Activated T-cell treated with anti-CD3 and anti-CD28 coated beads for 4 hours (primary cell): Measurements from ENCODE around the gene PRDX2.
"Not testable (repeated sequence)": the region's sequence is repeated elsewhere in the genome, so short reads cannot be mapped to it uniquely, and the experiment has no call there.

Source experiments
- DNase-seq: peaks from one replicate; pipeline ENCODE4 v3.0.0-alpha.2; 2020

PRDX2 gene

DNA sequence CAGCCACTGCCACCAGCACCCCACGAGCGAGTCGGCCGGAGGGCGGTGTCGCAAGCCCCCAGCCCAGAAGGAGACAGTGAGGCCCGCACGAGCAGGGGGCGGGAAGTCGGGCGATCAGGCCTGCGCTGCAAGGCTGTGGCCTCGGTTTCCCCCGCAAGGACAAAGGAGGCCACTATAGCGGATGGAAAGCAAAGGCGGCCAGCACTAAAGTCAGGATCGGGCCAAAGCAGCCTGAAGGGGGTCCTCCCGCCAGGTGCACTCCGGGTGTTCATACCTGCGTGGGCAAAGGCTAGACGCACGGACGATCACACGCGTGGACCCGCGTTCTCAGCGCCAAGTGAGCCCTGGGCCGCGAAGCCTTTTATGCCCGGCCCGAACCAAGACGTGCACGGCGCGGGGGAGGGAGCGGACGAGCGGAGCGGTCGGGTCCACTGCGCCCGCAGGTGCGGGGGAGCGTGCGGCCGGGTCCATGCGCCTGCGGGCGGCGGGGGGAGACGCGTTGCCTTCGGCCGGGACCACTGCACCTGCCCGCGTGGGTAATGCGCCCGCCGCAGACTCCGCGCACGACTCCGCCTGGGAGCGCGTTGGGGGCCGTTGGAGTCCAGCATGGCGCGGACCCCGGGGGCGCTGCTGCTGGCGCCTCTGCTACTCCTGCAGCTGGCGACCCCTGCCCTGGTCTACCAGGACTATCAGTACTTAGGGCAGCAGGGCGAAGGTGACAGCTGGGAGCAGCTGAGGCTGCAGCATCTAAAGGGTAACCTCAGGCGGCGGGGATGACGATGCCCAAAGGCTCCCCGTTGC, at the start of gene PRDX2, which contains the start of gene THSD8:
Gene PRDX2 (minus strand): TSS at position 335 of the 801 bp plus-strand sequence. CDS start 539 bp downstream, outside the sequence.
Gene THSD8 (plus strand): TSS at position 604 of the 801 bp plus-strand sequence. CDS start 3 bp downstream, at position 607.
- peak; percentile 45 for DNase-seq

DNA sequence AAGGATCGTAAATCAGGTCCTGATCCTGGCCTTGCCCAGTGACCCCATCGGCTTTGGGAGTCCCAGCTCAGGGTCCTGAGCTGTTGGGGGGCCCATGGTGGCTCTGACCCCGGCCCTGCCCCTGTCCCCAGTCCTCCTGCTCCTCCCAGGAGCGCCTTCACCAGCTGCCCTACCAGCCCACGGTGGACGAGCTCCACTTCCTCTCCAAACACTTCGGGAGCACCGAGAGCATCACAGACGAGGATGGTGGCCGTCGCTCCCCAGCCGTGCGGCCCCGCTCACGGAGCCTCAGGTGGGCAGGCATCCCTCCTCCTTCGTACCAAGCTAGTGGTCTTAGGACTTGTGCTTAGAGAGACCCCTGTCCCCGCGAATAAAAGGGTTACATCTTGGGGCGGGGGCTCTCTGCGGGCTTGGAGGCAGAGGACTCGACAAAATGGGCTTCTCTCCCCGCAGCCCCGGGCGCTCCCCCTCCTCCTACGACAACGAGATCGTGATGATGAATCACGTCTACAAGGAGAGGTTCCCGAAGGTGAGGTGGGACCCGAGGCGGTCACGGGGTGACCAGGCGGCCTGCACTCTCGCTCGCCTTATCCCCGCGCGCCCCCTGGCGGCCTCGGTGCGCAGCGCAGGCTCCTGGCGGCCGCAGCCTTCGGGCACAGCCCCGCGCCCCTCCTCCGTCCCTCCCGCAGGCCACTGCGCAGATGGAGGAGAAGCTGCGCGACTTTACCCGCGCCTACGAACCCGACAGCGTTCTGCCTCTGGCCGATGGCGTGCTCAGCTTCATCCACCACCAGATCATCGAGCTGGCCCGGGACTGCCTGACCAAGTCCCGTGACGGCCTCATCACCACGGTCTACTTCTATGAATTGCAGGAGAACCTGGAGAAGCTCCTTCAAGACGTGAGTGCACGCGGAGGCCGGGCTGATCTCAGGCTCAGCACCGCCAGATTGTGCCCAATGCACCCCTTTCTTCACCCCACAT, 45.8 kb upstream of the PRDX2 start:
- peak; percentile 83 for DNase-seq

DNA sequence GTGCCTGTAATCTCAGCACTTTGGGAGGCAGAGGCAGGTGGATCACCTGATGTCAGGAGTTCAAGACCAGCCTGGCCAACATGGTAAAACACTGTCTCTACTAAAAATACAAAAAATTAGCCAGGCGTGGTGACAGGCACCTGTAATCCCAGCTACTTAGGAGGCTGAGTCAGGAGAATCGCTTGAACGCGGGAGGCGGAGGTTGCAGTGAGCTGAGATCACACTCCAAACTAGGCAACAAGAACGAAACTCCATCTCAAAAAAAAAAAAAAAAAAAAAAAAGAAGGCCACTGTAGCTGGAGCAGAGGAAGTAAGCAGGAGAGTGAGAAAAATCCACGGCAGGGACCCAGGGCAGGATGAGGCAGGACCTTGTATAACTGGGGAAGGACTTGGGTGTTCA, 45.0 kb upstream of the PRDX2 start:
- not testable (repeated sequence) for DNase-seq

DNA sequence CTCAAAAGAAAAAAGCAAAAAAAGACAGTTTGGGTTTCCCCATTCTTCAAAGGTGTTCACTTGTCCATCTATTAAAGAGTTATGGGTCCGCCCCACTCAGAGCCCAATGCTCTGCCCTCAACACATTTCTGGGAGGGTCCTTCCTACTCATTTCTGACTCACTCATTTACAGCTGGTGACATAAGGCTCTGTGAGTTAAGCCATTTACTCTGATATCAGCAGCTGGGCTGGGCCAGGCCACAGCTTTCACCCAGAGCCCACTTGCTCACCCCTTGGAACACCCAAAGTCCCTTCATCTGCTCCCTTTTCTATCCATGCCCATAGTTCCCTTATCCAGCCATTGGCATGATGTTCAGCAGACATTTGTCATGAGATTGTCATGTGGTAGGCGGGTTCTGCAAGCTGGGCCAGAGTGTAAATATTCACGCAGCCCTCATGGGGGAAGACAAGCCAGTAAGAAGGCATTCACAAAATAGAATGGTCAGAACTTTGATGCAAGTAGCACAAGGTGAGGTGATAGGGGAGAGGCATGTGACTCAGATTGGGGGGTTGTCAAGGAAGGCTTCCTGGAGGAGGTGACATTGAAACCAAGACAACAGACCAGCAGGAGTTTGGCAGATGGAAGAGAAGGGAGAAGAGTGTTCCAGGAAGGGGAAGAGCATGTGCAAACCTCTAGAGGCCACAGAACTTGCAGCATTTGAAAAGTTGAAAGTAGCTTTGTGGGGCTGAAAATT, 42.6 kb upstream of the PRDX2 start:
- no peak for DNase-seq

DNA sequence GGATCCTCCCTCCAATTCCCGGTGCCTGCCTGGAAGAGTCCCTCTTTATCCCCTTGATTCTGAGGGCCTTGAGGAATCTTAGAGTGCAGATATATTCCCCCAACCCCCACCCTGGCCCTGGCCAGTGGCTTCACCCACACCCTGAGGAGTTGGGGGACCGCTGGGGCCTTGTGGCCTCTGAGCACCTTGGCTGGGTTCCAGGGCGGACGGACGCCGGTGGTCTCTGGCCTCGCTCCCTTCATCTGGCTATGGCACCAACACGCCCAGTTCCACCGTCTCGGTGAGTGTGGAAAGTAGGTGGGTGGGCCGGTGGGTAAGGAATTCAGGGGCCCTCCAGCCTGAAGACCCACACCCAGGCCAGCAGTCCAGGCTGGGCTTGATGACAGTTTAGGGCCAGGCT, 41.7 kb upstream of the PRDX2 start:
- DNase-seq = no peak

DNA sequence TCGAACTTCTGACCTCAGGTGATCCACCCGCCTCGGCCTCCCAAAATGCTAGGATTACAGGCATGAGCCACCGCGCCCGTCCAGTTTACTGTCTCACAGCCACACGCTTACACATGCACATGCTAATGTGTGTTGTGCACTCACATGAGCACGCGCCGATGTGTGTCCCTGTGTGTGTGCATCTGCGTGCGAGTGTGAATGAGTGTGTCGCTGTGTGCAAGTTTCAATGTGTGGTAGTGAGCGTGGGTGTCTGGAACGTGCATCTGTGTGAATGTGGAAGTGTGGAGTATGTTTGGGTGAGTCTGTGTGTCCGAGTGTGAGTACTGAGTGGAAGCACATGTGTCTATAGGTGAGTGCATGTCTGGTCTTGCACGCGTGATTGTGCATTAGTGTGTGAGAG, 40.9 kb upstream of the PRDX2 start:
- DNase-seq = no peak

DNA sequence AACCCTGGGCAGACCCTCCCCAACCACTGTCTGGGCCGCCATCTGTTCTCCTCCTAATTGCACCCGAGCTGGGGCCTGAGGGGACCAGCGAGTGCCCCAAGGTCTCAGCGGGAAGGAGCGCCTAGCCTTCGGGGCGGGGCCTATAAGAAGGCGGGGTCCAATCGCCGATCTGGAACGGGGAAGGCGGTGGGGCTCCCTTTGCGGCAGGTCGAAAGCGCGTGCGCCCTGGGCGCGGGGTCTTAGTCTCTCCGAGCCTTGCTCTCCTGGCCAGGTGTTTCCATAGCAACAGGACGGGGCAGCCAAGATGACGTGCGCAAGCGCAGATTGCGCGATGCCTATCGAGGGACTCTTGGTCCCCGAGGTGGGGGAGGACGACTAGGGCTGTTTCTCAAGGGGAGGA, 39.5 kb upstream of the PRDX2 start:
- no peak for DNase-seq

DNA sequence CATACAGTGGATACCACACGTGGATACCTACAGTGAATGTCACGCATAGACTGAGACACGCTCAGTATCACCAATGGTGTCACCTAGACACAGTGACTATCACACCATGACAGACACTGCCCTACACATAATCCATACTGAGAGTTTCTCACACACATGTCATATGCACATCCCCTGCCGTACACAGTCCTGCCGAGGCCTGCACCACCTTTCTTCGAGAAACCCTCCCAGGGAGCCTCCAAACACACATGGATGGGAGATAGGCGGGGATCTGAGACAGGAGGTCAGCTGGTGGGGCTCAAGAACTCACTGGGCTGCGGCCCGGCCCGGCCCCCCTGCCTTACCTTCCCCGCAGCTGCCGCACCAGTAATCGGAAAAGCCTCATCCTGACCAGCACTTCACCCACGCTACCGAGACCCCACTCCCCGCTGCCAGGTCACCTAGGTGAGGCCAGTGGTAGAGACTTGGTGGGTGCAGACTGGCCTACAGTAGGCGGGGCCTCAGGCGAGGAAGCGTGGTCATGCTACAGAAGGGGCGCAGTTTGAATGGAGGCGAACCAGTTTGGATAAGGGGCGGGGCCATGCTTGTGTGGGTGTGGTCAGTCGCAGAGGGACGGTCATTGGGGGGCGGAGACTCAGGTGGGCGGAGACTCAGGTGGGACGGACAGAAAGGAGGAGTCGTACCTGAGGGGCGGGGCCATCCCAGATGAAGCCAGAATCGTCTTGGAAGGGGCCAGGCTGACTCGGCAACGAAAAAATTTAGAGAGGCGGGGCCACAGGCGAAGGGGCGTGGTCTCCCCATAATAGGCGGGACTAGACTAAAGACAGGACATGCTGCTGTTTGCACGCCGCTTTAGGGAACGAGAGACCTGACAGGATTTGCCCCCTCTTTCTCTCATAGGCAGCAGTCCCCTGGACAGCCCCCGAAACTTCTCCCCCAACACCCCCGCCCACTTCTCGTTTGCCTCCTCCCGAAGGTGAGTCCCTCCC, 38.8 kb upstream of the PRDX2 start:
- DNase-seq = no peak

DNA sequence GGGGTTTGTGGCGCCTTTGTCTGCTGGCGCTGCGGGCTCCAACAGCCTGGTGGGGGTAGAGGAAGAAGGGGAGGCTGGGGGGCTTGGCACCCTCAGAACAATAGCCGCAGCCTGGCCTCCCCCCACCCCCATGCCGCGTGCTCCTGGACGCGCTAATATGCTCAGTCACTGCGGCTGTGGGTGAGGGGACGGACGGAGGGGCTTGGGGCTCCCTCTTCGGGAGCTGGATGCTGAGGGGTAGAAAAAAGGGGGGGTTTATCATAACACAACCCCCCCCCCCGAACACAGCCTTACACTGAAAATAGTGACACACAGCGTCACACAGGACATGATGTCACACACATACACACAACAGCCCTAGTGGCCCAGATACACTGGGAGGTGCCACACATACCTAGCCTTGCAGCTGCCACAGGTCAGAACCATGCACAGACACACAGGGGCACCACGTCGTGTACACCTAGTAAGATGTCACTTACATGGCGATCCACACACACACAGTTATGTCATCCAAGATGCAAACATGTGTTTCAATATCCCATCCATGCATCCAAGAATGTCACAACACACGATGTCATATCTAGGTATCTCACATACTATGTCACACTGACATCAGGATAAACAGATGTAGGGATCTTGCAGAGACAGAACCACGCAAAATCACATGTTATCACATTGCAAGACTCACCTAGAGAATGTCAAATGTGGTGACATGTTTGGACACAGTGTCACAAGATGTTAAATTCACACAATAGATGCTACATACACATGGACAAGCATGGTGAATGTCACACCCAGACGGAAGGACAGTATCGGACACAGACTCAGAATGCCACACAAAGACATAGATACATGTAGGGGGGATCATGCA, 37.5 kb upstream of the PRDX2 start:
- DNase-seq = no peak

DNA sequence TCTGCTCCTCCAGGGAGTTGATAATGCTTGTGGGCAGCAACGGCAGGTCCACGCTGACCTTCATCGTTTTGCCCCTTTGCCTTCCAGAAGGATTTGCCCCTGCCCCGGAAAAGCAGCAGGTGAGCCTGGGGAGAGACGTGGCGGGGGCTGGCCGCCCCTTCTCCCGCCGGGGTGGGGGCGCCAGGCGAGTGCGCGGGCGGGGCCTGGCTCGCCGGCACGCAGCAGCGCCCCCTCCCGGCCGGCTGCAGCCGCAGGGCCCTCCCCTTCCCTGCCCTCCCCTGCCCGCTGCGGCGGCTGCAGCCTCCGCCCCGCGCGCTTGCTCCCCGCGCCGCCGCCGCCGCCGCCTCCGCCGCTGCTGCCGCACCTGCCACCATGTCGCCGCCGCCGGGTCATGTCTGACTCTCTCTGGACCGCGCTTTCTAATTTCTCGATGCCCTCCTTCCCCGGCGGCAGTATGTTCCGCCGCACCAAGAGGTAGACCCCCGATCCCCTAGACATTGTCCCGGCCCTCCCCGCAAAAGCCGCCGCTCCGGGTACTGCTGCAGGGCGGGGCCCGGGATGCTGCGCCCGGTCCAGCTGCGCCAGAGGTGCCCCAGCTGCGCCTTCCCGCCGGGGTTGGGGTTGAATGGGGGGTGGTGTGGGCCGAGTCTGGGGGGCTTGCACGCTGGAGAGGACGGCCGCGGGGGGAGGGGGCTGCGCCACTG, 36.7 kb upstream of the PRDX2 start, which contains the start of gene MAST1:
Gene MAST1 (plus strand): TSS at position 334 of the 704 bp plus-strand sequence. CDS start 58 bp downstream, at position 392.
- no peak for DNase-seq

DNA sequence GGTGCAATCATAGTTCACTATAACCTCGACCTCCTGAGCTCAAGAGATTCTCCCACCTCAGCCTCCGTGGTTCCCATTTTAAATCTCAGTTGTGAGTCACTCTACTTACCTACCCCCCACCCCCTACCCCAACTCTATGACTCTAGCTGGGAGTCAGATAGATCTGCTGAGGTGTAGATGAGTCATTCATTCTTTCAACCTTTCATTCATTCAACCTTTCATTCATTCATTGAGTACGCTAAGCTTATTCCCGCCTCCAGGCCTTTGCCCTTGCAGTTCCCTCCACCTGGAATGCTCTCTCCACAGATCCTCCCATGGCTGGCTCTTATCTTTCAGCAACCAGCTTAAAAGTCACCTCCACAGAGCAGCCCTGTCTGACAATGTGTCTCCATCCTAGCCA, 35.6 kb upstream of the PRDX2 start:
- no peak for DNase-seq

DNA sequence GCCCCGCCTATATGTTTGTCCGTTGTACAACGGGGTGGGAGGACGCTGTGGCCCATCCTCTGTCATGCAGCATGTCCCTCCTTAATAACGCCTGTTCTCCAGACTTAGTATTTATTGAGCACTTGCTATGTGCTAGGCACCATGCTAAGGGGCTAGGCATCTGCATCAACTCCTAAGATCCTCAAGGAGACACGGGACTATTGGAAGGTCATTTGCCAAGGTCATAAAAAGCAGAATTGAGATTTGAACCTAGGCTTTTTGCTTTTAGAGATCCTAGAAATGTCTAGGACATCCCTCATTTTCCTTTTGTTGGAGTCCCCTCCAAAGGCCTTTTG, 34.9 kb upstream of the PRDX2 start:
- DNase-seq = no peak

DNA sequence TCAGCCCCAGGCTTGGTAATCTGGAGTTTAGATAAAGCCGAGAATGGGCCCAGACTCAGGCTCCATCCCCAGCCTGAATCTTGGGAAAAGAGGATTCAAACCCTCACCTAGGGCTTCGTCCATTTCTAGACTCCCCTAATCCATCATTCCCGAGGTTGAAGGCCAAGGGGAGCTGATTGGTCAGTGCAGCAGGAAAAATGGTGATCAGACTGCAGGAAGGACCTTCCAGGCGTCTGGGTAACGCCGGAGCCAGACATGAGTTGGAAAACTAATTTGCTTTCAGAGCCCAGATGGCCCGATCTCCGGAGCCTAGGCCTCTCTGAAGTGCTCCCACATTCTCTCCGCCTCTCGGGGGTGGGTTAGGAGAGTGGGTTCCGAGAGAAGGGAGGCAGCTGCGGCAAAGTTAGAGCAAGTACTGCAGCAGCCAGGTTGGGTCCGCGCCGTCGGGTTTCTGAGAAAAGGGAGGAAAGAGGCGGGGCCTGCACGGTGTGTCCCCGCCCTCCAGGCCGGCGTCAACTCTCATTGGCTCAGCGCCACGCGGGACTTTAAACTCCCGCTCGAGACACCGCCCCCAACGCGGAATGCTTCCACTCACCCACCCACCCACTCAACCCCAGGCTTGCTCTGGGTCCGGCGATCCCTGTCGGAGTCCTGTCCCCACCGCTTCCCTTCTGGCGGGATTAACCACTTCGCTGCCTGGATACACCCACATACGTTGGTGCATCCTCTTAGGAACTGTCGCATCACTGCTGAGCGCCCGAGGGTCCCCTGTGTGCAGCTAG, 33.6 kb upstream of the PRDX2 start:
- no peak for DNase-seq

DNA sequence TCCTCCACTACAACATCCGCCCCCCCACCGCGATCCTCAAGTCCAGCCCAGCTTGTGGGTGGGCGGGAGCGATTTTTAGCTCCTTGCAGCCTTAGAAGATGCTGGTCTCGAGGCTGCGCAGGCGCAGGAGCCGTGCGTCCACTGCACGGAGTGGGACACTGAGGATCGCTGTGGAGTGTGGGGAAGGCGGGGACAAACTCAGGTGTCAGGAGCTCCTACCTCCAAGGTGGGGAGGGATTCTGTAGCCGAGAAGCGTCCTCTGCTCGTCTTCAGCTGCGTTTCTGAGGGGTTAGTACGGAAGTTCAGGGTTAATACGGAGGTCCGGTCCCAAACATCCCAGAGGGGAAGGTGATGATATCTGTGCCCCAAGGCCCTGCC, 33.0 kb upstream of the PRDX2 start, which contains the start of gene RTBDN:
Gene RTBDN (minus strand): TSS at position 14 of the 378 bp plus-strand sequence. CDS start 4,600 bp downstream, outside the sequence.
- DNase-seq = no peak

DNA sequence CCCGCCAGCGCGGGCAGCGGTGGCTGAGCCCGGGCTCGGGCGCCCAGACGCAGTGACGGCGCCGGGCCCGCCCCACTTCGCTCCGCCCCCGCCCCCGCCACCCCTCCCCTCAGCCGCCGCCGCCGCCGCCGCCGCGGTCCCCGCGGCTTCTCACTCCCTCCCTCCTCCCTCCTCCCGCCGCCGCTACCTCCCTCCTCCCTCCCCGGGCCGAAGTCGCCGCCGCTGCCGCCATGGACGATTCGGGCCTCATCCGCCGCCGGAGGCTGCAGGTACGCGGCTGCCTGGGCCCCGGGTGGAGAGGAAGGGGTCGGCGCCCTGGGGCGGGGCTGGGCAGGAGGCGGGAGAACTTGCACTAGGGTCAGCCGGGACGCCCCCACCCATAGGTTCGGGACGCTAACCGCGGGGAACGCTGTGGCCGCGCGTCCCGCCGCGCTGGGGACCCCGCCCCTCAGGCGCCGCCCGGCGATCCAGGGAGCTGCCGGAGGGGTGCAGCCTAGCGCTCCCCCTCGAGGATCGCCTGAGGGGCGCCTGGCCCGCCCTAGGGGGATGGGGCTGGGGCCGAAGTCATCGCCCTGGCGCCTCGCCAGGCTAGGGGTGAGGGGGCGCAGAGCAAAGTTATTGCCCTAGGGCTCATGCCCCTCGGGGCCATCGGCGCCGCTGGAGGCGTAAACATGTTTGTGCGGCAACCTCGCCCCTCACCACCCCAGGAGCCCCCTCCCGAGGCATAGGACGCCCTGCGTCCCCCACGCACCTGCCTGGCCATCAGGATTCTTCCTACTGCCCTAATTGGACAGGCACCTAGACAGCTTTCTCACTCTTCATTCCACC, 32.4 kb upstream of the PRDX2 start:
- no peak for DNase-seq

DNA sequence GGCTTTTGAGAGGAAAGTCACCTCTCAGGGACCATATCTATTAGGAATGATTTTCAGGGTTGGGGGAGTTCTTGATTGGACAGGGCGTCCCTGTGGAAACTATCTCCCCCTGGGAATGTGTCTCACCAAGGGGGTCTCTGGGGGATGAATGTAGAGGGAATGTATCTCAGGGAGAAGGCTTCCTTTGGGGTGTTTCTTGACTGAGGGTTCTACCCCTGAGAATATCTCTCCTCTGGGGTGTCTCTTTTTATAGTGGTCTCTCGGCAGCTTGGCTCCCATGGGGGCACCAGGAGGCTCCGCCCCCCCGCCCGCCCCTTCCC, 31.8 kb upstream of the PRDX2 start:
- no peak for DNase-seq

DNA sequence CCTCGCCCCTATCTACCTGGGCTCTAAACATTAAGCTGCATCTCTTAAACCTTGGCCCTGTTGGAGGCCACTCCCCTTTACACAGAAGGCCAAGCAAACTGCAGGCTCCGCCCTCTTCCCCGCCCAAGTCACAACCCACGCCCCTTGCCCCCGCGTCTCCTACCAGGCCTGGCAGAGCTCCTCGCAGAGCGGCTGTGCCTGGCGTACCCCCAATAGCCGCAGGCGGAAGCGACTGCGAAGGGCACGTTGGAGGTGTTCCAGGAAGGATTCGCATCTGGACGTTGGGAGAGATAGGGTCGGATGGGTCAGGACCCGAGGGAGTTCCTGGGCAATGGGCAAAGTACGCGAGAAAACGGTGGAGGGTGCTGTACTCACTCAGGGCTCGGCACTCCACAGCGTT, 26.9 kb upstream of the PRDX2 start:
- no peak for DNase-seq
